ENCODE data around the gene GGN.

DNA sequence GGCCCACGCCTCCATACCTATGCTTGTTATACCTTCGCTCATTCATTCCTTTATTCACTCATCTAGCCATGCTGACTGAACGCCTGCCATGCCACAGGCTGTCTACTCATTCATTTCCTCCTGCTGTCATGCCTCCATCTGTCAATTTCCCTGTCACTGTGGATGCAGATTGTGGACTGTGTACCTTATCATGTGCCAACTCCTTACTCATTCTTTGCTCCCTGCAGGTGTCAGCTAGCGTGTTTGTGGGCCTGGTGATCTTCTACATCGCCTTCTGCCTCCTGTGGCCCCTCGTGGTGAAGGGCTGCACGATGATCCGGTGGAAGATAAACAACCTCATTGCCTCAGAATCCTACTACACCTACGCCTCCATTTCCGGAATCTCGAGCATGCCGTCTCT, 17.5 kb downstream of the GGN start:
- TF ChIP-seq TAF1 (IDR thresholded peaks at IDR 0.05; ENCODE audit: low read depth, low read length) (no peak), POLR2AphosphoS5 (IDR thresholded peaks at IDR 0.05; ENCODE audit: low read depth, low read length) (no peak), POLR2A (IDR thresholded peaks at IDR 0.05; ENCODE audit: low read depth, low read length) (no peak)
